GM18909 (cell line): Measurements from ENCODE around the gene CDH9.

ENCODE experiments used
- ATAC-seq: cut with Tn5 transposase; IDR thresholded peaks from one replicate; pipeline ENCODE4 v1.9.1; 2021; ENCODE audit warnings: mild to moderate bottlenecking; ENCODE audit not compliant: unreplicated experiment, poor library complexity

The CDH9 gene

DNA sequence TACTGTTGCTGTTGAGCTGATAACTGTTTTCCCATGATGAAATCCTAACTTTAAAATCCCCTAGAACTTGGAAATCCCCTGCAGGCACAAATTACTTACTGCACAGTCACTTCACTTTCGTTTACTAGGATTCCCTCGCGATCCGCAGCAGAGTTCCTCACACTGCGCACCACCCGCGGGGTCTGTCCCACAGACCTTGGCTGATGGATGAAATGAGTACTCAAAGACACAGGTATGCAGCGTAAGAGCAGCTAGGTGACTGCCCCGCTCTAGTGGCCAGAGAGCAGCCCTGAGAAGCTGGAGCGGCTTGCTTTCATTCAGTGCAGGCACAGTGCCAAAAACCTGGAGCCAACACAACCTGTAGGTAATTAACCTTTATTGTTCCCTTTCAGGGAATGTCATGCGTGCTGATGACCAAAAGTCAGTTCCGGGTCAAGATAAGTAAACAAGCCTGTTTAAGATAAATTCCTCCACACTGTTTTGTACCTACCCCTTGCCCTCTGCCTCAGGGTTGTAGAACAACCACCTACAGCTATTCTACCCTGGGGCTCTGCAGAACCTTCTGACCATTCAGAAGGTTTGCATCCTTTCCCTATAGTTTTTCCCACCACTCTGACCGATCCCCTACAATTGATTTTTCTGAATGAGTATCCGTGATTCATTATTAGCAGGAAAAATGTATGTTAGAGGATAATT lies 191.2 kb downstream of the CDH9 start:
- ATAC-seq = no peak

DNA sequence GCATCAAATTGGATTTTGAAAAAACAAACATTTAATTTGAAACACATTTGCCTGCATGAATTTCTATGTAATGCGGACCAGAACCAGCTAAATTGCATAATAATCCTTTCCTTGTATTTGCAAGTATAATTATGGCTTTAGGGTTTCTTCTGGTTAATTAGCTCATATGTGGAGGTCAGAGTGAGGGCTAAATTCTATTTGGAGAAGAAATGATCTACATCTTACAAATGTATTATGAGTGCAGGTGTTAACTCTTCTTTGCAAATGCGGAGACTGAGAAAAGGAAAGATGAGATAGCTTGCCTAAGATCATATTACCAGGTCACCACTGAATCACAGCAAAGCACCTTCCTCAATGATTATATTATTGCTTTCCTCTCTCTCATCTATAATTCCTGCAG lies 194.7 kb downstream of the CDH9 start:
- no peak for ATAC-seq

DNA sequence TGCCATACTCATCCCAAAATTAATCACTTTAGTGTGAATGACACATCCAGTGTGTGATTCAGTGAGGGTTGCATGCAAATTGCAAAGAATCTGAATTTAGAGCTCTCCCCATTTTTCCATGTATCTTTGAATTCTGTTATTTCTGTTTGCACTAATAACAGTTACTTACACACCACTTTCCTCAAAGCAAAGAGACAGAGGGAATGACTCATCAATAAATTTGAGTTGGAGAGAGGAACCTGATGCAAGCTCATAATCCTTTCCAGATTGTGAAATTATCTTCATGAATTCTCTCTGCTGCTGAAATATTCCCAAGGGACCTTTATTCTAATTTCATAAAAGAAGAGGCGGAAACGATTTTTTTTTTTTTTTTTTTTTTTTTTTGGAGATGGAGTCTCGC lies 204.8 kb downstream of the CDH9 start:
- no peak for ATAC-seq
